SH-SY5Y (cell line): ENCODE results near the gene AGR2.

ENCODE experiments used
- GATA2 ChIP-seq: IDR thresholded peaks from 2 replicates; pipeline ENCODE4 v1.6.1; 2011; ENCODE audit warnings: mild to moderate bottlenecking, low read depth, low read length
- GATA3 ChIP-seq: IDR thresholded peaks from 2 replicates; pipeline ENCODE4 v1.6.1; 2011; ENCODE audit warnings: low read depth, mild to moderate bottlenecking, low read length, moderate library complexity

- no peak for TF ChIP-seq GATA3
- TF ChIP-seq GATA2: no peak
Measured at GRCh38 chr7:16840094-16840493, 35.3 kb upstream of the AGR2 start.
